Keratinocyte (primary cell): ENCODE measurements around the gene NDUFAF2. TPM values are rescaled to one million over a fixed set of nuclear protein-coding genes. Genes with fewer than 3 reads are reported as not detected.
A peak's percentile ranks its signal among the peaks of the same experiment; 100 is the strongest.

Experiments used
- DNase-seq: peaks from one replicate; pipeline ENCODE4 v3.0.0-alpha.2; 2011; ENCODE audit warnings: low read depth, missing footprints, low spot score
- FAIRE-seq: peaks from 2 replicates; lab custom pipeline; 2011; peaks lifted over from hg19 to GRCh38; lab: Jason Lieb, UNC
- H2AFZ ChIP-seq: 2 replicates; pipeline ENCODE4 v1.6.0; 2012; ENCODE audit warnings: low read length, control low read depth, inconsistent platforms; ENCODE audit not compliant: control insufficient read depth
- H3K27ac ChIP-seq: 2 replicates; pipeline ENCODE4 v1.5.1; 2011; ENCODE audit warnings: low read length; ENCODE audit not compliant: control insufficient read depth, insufficient read depth
- H3K27me3 ChIP-seq: 3 replicates; pipeline ENCODE4 v1.6.0; 2011; ENCODE audit warnings: low read length; ENCODE audit not compliant: control insufficient read depth, insufficient read depth; ENCODE audit errors: extremely low read depth
- H3K36me3 ChIP-seq, 2 experiments: 2 replicates in 1 of 2; 3 replicates in 1 of 2; pipeline ENCODE4 v1.5.1; 2011; ENCODE audit warnings: low read length in 2 of 2, mild to moderate bottlenecking in 1 of 2; ENCODE audit not compliant: control insufficient read depth in 2 of 2, insufficient read depth in 2 of 2; ENCODE audit errors: extremely low read depth in 1 of 2
- H3K4me1 ChIP-seq: 3 replicates; pipeline ENCODE4 v1.5.1; 2011; ENCODE audit warnings: low read length; ENCODE audit not compliant: control insufficient read depth, insufficient read depth; ENCODE audit errors: extremely low read depth
- H3K4me2 ChIP-seq: 3 replicates; pipeline ENCODE4 v1.6.0; 2011; ENCODE audit warnings: low read depth, low read length; ENCODE audit not compliant: control insufficient read depth, insufficient read depth; ENCODE audit errors: extremely low read depth
- H3K4me3 ChIP-seq, 3 experiments: fragments of 200-600 bp in 1 of 3; sonication (generic) in 1 of 3; 2 replicates in 2 of 3; 3 replicates in 1 of 3; pipeline ENCODE4 v1.5.1; 2011 to 2016; ENCODE audit warnings: low read length in 3 of 3, mild to moderate bottlenecking in 3 of 3, control low read depth in 2 of 3, inconsistent platforms in 1 of 3, low read depth in 1 of 3, mixed read lengths in 1 of 3, mixed run types in 1 of 3, moderate library complexity in 1 of 3; ENCODE audit not compliant: control insufficient read depth in 2 of 3, insufficient read depth in 2 of 3; ENCODE audit errors: extremely low read depth in 1 of 3
- H3K79me2 ChIP-seq: 2 replicates; pipeline ENCODE4 v1.6.0; 2012; ENCODE audit warnings: low read length; ENCODE audit not compliant: control insufficient read depth, insufficient read depth
- H3K9ac ChIP-seq: 3 replicates; pipeline ENCODE4 v1.6.0; 2011; ENCODE audit warnings: low read length; ENCODE audit not compliant: control insufficient read depth, insufficient read depth; ENCODE audit errors: extremely low read depth
- H3K9me1 ChIP-seq: 3 replicates; pipeline ENCODE4 v1.6.0; 2011; ENCODE audit warnings: low read length; ENCODE audit not compliant: control insufficient read depth, insufficient read depth; ENCODE audit errors: extremely low read depth
- H3K9me3 ChIP-seq: 2 replicates; pipeline ENCODE4 v1.5.1; 2012; ENCODE audit warnings: low read depth, low read length; ENCODE audit not compliant: control insufficient read depth
- H4K20me1 ChIP-seq: 3 replicates; pipeline ENCODE4 v1.6.0; 2011; ENCODE audit warnings: low read length; ENCODE audit not compliant: control insufficient read depth, insufficient read depth; ENCODE audit errors: extremely low read depth
- EZH2 ChIP-seq: IDR thresholded peaks from one replicate; pipeline ENCODE4 v1.6.1; 2012; ENCODE audit warnings: inconsistent platforms, mild to moderate bottlenecking, low read length, moderate library complexity
- dilution Hi-C: fragments of 300-500 bp; cut with MboI; formaldehyde crosslinking; loops from one replicate; pipeline ENCODE4 v1.7.0; 2020; ENCODE audit warnings: low sequenced_read_pairs; ENCODE audit not compliant: extremely low pct_ligation_motif_present
- polyA plus RNA-seq, 5 experiments: library from polyadenylated mRNA; depleted of rRNA in 3 of 5; stranded (reverse) in 3 of 5; stranded (forward) in 1 of 5; unstranded in 1 of 5; fragments of >200 nt; gene quantifications; 1 replicate in 1 of 5; 2 replicates in 3 of 5; 3 replicates in 1 of 5; pipeline versions ENCODE4 v1.2.1 to v1.2.3, GENCODE V29; 2011 to 2012; ENCODE audit warnings: missing spikeins in 2 of 5, low read depth in 1 of 5, low replicate concordance in 1 of 5
- TF ChIP-seq, protein P1 (sequence below), 3 experiments: IDR thresholded peaks in 1 of 3; conservative IDR thresholded peaks in 1 of 3; optimal IDR thresholded peaks in 1 of 3; 2 replicates in 2 of 3; 3 replicates in 1 of 3; pipeline versions ENCODE3 to v1.5.1; 2011; ENCODE audit warnings: low read length in 3 of 3, mild to moderate bottlenecking in 3 of 3, moderate library complexity in 2 of 3, control low read depth in 1 of 3, inconsistent platforms in 1 of 3; ENCODE audit not compliant: insufficient read depth in 2 of 3; ENCODE audit errors: extremely low read depth in 1 of 3

NDUFAF2 gene
- polyA plus RNA-seq, 1 donor (not counting 4 experiments of a cell fraction or from before 2014, with no cell fraction given): 62.3 TPM

DNA sequence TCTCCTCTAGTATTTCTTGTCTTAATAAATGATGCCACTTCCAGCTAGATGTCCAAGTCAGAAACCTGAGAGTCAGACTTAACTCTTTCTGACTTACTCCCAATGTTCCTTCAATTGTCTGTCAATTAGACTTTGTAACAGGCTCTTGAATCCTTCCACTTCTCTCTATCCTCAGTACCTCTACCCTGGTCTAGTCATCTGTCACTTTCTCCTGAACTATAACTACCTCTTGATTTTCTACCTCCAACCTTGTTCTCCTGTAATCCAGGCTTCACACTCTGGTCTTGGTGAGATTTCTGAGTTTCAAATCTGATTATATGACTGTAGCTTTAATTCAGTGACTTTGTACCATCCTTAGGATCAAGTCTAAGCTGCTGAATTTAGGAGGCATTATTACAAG, 64.9 kb downstream of the NDUFAF2 start:
- no peaks in the 10 kb centered on the region for H4K20me1 ChIP-seq
- H2AFZ ChIP-seq: no peak overlapping the region
- dilution Hi-C loops: no loop called here
- FAIRE-seq (no peak), DNase-seq (no peak)
- no peaks in the 10 kb centered on the region for H3K9me3 ChIP-seq
- TF ChIP-seq, protein P1, sequence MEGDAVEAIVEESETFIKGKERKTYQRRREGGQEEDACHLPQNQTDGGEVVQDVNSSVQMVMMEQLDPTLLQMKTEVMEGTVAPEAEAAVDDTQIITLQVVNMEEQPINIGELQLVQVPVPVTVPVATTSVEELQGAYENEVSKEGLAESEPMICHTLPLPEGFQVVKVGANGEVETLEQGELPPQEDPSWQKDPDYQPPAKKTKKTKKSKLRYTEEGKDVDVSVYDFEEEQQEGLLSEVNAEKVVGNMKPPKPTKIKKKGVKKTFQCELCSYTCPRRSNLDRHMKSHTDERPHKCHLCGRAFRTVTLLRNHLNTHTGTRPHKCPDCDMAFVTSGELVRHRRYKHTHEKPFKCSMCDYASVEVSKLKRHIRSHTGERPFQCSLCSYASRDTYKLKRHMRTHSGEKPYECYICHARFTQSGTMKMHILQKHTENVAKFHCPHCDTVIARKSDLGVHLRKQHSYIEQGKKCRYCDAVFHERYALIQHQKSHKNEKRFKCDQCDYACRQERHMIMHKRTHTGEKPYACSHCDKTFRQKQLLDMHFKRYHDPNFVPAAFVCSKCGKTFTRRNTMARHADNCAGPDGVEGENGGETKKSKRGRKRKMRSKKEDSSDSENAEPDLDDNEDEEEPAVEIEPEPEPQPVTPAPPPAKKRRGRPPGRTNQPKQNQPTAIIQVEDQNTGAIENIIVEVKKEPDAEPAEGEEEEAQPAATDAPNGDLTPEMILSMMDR (optimal IDR thresholded peaks at IDR 0.05 in 1 of 3, IDR thresholded peaks at IDR 0.05 in 1 of 3, conservative IDR thresholded peaks at IDR 0.05 in 1 of 3; ENCODE audit: extremely low read depth in 1 of 3, insufficient read depth in 2 of 3, low read length in 3 of 3): no peak
- no peak for TF ChIP-seq EZH2
- H3K27ac ChIP-seq: no peak overlapping the region
- H3K79me2 ChIP-seq: peaks cover 1% of the 10 kb centered on the region
- H3K27me3 ChIP-seq: no peaks in the 10 kb centered on the region
- no peak overlapping the region for H3K4me2 ChIP-seq
- H3K9me1 ChIP-seq: no peaks in the 10 kb centered on the region
- no peak overlapping the region for H3K9ac ChIP-seq
- no peaks in the 10 kb centered on the region for H3K4me1 ChIP-seq
- no peaks in the 10 kb centered on the region for H3K36me3 ChIP-seq
- H3K4me3 ChIP-seq: no peak overlapping the region

DNA sequence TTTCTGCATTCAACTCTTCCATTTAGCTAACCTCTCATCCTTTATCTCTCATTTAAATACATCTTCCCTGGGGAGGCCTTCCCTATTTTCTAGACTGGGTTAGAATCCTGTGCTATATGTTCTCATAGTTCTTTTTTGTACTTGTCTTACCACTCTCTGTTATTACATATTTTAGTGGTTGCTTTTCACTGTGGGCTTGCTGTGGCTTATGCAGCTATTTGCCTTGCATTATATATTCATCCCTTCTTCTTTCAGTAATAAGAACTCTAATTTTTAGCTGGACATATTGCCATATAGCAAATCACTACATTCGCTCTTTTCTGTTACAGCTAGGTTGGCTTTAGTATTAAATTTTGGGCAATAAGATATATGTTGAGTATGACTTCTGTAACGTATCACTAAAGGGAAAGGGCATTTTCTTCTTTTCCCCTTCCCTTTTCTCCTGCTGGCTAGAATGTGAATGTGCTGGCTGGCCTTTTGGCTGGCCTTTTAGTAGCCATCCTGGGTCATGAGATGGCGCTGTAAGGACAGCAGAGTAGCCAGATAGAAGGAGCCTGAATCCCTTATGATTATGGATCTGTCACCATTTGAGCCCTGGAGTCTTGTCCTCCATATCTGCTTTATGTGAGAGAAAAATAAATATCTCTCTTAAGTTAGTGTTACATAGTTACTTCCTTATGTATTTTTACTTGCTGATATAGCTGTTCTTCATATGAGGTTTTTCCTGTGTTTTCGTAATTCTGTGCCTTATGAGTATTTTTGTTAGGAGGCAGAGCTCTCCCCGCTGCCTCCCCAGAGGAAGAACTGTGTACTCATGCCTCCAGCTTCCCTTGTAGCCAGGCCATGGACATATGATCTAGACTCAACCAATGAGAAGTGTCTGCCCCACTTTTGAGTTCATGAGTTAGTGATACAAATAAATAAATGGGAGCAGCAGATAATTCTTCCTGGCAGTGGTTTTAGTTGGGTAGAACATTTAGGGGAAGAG, 65.8 kb downstream of the NDUFAF2 start:
- Histone ChIP-seq H3K9ac (no peak overlapping the region), H3K9me3 (no peaks in the 10 kb centered on the region), H3K27ac (no peak overlapping the region), H3K36me3 (no peaks in the 10 kb centered on the region), H3K79me2 (no peaks in the 10 kb centered on the region), H3K4me1 (no peaks in the 10 kb centered on the region), H3K27me3 (no peaks in the 10 kb centered on the region), H2AFZ (no peak overlapping the region), H3K4me3 (no peak overlapping the region), H3K4me2 (no peak overlapping the region), H3K9me1 (no peaks in the 10 kb centered on the region), H4K20me1 (no peaks in the 10 kb centered on the region)
- no peak for FAIRE-seq
- TF ChIP-seq, protein P1 (optimal IDR thresholded peaks at IDR 0.05 in 1 of 3, IDR thresholded peaks at IDR 0.05 in 1 of 3, conservative IDR thresholded peaks at IDR 0.05 in 1 of 3; ENCODE audit: extremely low read depth in 1 of 3, insufficient read depth in 2 of 3, low read length in 3 of 3): peak in 2 of 3 experiments; percentile 29 to 37
- no peak for TF ChIP-seq EZH2
- DNase-seq: no peak
- dilution Hi-C loops: no loop called here
